ENCODE results near the gene EMC9.

The EMC9 gene

DNA sequence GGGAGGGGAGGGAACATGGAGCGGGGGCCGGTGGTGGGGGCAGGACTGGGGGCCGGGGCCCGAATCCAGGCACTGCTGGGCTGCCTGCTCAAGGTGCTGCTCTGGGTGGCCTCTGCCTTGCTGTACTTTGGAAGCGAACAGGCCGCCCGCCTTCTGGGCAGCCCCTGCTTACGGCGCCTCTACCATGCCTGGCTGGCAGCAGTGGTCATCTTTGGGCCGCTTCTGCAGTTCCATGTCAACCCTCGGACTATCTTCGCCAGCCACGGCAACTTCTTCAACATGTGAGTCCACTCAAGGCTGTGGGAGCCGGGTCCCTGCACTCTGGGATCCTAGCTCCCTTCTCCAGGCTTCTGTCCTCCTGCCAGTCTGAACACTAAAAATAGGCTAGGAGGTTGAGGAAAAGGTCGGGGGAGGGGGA is 9.8 kb downstream of the EMC9 start:
- no peak for DNase-seq (ENCODE audit: low read depth)

DNA sequence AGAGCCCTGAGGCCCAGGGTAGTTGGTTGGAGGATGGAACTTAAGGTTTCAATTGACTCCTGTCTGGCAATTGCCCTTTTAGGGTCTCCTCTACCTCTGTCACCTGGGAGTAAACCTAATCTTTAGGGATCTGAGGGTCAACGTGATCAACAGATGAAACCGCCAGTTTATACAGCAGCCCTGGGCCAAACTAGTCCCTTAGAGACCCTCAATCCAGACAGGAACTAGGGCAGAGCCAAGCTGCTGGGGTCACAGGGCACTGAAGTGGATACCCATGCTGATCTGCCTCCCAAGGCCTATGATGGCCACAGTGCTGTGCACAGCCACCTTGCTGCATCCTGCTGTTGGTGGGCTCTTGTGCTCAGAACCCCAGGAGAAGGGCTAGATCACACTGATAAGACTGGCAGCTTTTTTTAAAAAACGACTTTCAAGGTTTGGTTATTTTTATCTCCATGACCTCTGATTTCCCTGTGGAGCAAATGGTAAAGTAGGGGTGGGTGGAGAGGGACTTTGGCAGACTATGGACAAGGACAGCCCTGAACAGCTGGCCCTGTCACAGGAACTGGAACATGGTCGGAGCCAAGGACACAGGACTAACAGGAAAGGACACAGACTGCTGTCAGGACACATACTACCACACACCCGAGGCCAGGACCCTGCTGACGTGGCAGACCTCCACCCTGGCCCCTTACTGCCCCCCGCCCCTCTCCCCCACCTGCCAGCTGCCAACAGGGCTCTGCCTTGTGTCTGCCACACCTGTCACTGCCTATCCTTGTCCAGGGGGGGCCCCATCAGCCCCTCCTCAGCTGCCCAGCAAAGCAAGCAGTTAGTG is 10.5 kb downstream of the EMC9 start:
- DNase-seq (ENCODE audit: low read depth): no peak

DNA sequence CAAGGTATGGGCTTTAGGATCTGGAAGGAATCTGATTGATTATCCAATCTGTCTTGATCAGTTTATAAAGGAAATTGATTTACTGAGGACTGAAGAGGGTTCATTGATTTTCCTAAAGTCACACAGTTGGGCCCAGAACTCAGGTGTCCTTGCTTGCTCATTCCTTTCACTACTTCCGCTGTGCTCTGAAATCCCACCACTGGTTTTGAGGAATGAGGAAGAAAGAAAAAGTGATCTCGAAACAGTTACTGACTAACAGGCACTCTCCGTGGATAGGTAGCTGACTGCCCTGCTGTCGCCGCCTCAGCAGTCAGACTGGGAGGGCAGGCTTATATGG is 11.0 kb downstream of the EMC9 start, which contains the start of gene FITM1:
FITM1 (plus strand) TSS at position 280 of the 337 bp plus-strand sequence. CDS start 905 bp downstream, outside the sequence.
- no peak for DNase-seq (ENCODE audit: low read depth)

DNA sequence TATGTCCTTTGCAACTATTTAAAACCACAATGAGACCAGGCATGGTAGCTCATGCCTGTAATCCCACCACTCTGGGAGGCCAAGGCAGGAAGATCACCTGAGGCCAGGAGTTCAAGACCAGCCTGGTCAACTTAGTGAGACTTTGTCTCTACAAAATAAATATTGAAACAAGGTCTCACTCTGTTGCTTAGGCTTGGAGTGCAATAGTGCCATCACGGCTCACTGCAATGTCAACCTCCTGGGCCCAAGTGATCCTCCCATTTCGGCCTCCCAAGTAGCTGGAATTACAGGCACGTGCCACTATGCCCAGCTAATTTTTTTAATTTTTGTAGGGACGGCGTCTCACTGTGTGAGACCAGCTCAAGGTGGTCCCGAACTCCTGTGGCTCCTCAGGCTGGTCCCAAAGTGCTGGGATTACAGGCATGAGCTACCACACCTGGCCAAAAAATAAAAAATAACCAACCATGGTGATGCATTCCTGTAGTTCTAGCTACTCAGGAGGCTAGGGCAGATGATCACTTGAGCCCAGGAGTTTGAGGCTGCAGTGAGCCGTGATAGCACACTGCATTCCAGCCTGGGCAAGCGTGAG is 11.9 kb downstream of the EMC9 start:
- no peak for DNase-seq (ENCODE audit: low read depth)

DNA sequence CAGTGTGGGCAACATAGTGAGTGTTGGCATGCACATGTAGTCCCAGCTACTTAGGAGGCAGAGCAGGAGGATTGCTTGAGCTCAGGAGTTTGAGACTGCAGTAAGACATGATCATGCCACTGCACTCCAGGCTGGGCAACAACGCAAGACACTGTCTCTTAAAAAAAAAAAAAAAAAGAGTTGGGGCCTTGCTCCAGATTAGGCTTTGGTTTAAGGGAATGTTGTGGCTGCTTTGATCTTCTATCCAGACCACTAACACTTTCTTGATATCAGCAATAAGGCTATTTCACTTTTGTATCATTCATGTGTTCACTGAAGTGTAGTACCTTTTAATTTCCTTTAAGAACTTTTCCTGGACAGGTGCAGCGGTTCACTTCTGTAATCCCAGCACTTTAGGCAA is 13.7 kb downstream of the EMC9 start:
- no peak for DNase-seq (ENCODE audit: low read depth)

DNA sequence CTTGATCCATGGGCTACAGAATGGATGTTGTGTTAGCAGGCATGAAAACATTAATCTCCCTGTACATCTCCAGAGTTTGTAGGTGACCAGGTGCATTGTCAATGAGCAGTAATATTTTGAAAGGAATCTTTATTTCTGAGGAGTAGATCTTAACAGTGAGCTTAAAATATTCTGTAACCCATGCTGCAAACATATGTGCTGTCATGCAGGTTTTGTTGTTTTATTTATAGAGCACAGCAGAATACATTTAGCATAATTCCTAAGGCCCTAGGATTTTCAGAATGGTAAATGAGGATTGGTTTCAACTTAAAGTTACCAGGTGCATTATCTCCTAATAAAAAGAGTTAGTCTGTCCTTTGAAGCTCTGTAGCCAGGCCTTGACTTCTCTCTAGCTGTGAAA is 14.5 kb downstream of the EMC9 start:
- DNase-seq (ENCODE audit: low read depth): no peak

DNA sequence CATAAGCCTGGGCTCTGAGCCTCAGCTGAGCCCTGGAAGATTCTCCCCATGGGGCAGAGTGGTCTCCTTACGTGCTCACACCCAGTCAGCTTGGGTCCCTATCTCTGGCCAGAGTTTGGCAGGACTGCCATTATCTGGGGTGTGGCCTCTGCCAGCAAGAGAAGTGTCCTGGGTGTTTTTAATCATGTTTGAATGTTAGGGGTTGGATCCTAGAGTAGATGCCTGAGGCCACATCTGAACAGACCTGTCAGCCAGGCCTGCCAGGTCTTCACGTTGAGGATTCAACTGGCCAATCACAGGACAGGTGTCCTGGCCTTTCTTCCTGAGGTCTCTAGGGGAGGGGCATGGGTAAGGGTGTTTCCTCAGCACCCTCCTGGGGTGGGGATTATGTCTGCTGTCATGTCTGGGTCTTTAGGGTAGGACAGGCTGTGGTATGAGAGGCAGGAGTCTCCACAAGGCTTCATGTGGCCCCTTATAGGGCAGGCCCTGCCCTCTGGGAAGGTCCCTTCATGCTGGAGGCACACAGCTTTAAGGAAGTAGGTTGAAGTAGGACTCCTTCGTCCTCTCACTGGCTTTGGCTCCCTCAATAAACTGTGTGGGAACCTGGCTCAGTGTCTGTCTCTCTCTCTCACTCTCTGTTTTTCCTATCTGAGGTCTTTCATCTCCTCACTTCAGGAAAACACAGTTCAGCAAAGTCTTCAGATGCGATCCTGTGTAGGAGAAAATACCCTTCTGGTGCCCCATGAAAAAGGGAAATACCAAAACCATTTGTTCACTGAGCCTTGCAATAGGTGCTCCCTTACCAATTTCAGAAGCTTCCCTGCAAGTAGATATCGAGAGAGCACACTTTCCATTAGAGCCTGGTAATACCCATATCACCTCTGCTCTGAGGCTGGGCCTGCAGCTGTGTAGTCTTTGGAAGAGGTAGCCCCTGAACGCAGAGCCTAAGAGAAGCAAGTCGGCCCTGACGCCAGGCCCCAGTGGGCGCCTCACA is 17.7 kb downstream of the EMC9 start:
- no peak for DNase-seq (ENCODE audit: low read depth)

DNA sequence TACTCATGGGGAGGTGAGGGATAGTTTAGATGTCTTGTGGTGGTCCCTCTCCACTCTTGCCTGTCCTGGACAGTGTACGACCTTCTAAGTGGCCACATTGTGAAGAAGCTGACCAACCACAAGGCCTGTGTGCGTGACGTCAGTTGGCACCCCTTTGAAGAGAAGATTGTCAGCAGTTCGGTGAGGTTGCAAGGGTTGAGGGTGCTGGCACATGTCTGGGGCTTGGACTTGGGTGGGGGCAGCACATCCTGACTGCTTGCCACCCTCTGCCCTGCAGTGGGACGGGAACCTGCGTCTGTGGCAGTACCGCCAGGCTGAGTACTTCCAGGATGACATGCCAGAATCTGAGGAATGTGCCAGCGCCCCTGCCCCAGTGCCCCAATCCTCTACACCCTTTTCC is 18.5 kb downstream of the EMC9 start:
- no peak for DNase-seq (ENCODE audit: low read depth)

DNA sequence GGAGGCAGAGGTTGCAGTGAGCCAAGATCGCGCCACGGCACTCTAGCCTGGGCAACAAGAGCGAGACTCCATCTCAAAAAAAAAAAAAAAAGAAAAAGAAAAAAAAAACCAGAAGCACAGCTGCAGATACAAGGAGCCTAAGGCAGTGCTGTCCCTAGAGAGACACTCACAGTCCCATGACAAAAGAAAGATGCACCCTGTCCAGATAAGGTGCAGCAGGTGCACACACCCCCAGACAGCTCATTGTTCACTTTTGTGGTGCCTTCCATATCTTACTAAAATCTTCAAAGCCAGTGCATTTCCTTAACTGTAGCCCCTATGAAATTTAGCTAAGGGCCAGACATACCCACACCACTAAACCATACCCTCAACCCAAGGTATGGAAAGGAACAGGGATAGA is 19.0 kb downstream of the EMC9 start:
- DNase-seq (ENCODE audit: low read depth): no peak

DNA sequence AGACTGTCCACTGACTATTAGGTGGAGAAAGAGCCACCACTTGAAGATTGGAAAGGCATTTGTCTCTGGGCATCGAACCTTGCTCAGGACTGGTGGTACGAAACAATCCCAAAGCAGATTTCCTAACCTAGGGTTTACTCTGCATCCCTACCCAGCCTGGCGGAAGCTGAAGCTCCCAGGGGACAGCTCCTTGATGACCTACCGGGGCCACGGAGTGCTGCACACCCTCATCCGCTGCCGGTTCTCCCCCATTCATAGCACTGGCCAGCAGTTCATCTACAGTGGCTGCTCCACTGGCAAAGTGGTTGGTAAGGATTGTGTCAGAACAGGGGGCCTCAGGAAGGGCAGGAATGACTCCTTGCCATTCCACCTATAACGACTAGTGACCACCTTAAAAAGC is 20.2 kb downstream of the EMC9 start:
- no peak for DNase-seq (ENCODE audit: low read depth)

DNA sequence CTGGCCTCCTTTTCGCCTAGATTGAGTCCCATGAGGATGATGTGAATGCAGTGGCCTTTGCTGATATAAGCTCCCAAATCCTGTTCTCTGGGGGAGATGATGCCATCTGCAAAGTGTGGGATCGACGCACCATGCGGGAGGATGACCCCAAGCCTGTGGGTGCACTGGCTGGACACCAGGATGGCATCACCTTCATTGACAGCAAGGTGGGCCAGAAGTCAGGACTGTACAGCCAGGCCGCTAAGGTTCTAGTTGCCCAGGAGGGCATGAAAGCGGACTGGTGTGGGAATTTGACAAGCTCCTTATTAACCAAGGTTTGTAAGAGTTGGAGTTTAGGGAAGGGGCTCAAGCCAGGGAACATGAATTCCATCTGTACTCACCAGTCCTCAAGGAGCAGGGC is 21.7 kb downstream of the EMC9 start:
- no peak for DNase-seq (ENCODE audit: low read depth)

DNA sequence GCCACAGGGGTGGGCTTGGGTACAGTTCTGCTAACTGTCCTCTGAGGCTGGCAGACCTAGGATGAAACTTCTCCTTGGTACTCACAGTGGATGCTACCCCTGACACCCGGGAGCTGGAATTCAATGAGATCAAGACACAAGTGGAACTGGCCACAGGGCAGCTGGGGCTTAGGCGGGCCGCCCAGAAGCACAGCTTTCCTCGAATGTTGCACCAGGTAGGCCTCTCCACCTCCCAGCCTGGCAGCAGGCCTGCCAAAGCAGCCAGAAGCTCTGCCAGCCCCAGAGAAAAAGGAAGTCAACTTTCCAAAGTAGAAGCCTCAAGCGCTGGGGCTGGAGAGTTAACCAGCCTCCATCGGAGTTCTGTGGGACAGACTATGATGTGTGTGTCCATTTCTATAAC is 24.2 kb downstream of the EMC9 start:
- no peak for DNase-seq (ENCODE audit: low read depth)

DNA sequence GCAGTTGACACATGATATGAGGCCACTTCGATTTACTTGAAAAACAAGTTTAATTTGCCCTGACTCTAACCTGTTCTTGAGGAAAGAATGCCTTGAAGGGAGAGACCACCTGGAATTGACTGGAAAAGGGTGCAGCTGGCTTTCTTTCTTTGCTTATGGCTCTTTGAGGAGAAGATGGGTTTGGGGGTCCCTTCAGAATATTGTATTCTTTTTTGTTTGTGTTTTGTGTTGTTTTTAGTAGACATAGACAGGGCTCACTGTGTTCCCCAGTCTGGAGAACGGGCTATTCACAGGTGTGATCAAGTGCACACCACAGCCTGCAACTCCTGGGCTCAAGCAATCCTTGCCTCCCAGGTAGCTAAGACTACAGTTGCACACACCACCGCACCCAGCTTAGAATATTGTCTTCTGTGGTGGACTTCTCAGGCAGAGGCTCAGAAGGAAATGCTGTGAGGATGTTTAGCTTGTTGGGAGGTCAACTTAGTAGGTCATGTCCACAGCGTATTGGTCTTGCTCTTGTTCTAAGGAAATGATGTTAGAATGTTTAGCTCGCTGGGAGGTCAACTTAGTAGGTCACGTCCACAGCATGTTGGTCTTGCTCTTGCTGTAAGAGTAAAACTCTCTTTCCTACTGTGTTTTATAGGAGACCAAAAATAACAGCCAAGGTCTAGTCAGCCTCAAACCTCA is 25.1 kb downstream of the EMC9 start:
- DNase-seq (ENCODE audit: low read depth): no peak

DNA sequence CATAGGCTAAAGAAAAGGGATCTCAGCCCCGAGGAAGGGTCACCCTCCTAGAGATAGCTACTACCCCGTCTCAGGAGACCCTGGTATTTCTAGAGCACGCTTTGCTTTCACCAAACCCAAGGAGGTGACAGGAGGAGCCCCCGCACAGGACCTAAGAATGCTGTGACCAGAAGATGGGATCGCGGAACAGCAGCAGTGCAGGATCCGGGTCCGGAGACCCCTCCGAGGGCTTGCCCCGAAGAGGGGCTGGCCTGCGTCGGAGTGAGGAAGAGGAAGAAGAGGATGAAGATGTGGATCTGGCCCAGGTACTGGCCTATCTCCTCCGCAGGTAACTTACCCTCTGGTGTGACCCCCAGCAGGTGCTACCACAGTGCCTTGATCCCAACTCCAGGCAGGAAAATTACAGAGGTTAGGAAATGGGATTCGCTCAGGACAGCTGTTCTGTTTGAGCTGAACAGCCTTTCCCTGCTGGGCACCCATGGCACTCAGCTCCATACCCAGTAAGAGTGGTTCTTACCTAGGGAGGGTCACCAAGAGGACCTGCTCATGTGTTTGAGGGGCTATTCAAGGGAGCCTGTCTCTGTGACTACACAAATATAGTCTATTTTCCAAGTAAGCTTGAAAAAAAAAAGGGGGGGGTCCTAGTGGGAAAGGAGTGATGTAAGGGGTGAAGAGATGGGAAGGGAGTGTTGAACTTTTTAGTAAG is 25.8 kb downstream of the EMC9 start:
- no peak for DNase-seq (ENCODE audit: low read depth)

DNA sequence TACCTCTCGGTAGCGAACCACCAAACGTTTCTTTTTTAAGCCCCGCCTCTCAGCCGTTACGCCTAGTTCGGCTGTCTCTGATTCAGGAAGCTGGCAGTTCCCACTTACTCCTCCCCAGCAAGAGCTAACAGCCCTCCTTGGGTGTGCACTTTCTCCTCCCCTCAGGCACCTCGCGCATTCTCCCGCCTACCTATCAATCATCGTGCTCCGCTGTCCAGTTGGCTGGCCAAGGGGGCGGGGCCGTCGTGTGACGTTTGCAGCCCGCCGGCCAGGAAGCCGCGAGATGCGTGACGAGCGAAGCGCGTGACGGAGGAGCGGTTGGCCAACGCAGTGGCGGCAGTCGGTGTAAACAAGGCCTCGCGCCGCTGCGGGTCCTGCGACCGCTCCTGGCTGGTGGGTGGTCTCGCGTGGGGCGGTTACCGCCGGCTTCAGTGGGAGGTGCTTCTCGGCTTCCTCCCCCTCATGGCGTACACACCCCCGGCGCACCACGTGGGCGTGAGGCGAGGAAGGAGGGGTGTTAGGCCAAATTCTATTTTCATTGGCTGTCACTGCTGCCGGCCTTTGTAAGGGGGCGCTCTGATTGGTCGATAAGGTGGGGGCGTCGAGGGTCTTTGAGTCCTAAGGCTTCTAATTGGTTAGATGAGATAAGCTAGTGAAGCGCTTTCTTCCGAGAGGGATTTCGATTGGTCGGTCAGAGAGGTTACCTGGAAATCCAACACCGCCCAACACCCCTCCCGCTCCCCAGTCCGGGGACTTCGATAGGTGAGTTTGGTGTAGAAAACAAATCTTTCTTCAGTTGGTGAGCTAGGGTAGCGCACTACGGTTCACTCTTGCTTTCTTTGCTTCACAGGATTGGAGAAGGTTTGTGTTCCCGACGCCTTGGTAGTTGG is 26.6 kb downstream of the EMC9 start, which contains the start of the genes DCAF11 and NRL:
DCAF11 (plus strand) TSS at position 246 of the 890 bp plus-strand sequence. CDS start 818 bp downstream, outside the sequence.
NRL (minus strand) TSS at position 418 of the 890 bp plus-strand sequence. CDS start 32,101 bp downstream, outside the sequence.
- DNase-seq (ENCODE audit: low read depth): peak; percentile 100

DNA sequence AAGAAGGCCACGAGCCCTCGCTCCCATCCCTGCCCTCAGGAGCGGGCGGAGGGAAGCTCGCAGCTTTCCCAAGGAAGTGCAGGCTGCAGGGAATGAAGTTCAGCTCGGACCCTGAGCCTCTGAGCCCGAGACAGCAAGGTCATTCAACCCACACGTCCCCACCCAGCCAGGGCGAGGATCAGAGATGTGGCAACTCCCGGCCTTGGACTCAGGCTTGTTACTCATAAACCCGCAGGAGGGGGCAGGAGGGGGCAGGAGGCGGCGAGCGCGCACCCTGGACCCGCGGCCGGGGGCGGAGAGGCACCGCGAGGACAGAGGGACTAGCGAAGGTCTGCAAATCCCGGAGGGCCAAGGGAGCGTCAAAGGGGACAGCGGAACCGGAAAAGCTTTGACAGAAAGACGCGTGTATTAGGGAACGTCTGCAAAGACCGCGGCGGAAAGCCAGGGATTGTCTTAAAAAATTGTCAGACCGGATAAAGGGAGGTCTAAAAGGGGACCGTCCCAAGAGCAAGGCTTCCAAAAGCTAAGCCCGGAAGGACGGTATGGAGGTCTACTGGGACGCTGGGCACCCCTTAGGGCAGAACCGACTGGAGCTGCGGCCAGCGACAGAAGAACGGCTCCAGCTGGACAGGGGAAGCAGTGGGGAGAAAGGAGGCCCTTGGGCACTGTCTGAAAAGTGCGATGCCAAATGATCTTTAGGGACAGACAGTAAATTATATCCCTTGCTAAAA is 27.4 kb downstream of the EMC9 start:
- peak; percentile 91 for DNase-seq (ENCODE audit: low read depth)

DNA sequence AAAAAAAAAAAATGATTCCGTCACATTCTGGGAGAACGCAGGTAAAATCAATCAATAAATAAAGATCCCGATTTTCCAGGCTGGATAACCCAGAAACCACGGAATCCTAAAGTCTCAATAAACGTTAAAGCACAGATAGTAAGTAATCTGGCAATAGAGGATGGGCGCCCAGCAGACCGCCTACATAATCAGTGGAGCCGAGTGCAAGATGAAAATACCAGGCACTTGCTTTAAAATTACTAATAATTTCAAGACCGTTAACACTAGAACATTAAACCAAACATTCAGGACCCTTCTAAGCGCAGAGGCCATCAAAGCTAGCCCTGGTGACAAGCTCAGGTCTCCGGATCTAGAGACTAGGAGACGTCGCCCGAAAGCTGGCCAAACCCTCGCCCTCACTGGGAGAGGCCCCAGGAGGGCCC is 28.0 kb downstream of the EMC9 start:
- no peak for DNase-seq (ENCODE audit: low read depth)

DNA sequence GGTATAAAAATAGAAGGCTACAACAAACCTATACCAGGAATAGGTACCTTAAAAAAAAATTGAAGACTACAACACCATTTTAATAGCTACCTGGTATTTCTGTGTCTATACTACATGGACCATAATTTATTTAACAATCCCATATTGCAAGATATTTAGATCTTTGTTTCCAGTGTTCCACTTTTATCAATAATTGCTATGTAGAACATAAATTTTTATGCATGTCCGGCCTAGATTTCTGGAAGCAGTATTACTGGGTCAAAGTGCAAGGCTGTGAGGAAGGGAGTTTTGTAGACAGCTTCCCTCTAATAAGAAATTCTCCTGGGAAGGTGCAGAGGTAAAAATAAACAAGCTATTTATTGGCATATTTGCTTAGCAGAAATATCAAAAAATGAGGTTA is 30.9 kb downstream of the EMC9 start:
- DNase-seq (ENCODE audit: low read depth): no peak

DNA sequence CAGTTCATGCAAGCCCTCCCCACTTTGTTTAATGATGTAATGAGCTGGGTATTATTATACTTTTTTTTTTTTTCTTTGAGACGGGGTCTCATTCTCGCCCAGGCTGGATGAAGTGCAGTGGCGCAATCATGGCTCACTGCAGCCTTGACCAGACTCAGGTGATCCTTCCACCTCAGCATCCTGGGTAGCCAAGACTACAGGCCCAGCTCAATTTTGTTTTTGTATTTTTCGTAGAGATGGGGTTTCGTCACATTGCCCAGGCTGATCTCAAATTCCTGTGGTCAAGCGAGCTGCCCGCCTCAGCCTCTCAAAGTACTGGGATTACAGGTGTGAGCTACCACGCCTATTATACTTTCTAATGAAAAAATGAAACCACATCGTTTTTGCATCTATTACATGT is 31.3 kb downstream of the EMC9 start:
- DNase-seq (ENCODE audit: low read depth): no peak
